GM12872 (cell line): Measurements from ENCODE around the gene S100A6.

ENCODE experiments used
- TF ChIP-seq, protein P1 (sequence below): IDR thresholded peaks from 3 replicates; pipeline ENCODE4 v1.5.1; 2011; ENCODE audit warnings: low read depth, mild to moderate bottlenecking, low read length, moderate library complexity; ENCODE audit not compliant: insufficient read depth

Gene S100A6

DNA sequence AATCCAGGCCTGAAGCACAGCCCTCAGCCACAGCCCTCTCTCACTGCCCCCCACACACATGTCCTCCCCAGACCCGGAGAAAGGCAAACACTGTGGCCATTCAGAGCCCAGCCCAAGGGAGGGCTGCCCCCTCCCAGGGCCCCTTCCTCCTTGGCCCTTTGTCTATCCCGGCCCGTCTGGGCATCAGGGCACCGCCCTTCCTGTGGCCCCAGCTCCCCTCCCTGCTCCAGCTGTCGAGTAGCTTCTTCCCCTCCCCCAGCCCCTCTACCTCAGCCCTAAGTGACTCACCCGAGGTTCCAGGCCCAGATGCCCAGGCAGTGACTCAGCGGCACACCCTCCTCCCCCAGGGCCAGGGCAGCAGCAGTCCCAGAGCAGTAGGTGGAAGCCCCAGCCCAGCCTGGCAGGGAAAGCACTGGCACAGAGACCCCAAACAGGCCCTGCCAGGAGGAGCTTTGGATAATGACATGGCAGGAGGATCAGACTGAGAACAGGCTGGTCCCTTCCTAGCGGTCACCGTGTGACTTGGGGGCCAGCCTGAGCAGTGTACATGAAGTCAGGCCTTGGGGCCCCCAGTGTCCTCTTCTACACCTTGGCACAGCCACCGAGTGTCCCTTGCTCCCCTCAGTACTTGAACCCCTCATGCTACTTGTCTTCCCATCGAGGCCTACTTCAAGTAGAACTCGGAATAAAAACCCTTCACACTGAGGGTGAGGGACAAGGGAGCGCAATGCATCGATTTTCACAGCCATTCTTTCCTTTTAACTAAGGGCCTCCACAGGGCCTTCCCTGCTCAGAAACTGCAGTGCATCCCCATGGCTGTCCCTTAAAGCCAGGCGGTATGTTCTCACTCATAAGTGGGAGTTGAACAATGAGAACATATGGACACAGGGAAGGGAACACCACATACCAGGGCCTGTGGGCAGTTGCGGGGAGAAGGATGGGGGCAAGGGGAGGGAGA, 30.9 kb upstream of the S100A6 start:
- TF ChIP-seq, protein P1, sequence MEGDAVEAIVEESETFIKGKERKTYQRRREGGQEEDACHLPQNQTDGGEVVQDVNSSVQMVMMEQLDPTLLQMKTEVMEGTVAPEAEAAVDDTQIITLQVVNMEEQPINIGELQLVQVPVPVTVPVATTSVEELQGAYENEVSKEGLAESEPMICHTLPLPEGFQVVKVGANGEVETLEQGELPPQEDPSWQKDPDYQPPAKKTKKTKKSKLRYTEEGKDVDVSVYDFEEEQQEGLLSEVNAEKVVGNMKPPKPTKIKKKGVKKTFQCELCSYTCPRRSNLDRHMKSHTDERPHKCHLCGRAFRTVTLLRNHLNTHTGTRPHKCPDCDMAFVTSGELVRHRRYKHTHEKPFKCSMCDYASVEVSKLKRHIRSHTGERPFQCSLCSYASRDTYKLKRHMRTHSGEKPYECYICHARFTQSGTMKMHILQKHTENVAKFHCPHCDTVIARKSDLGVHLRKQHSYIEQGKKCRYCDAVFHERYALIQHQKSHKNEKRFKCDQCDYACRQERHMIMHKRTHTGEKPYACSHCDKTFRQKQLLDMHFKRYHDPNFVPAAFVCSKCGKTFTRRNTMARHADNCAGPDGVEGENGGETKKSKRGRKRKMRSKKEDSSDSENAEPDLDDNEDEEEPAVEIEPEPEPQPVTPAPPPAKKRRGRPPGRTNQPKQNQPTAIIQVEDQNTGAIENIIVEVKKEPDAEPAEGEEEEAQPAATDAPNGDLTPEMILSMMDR = no peak

DNA sequence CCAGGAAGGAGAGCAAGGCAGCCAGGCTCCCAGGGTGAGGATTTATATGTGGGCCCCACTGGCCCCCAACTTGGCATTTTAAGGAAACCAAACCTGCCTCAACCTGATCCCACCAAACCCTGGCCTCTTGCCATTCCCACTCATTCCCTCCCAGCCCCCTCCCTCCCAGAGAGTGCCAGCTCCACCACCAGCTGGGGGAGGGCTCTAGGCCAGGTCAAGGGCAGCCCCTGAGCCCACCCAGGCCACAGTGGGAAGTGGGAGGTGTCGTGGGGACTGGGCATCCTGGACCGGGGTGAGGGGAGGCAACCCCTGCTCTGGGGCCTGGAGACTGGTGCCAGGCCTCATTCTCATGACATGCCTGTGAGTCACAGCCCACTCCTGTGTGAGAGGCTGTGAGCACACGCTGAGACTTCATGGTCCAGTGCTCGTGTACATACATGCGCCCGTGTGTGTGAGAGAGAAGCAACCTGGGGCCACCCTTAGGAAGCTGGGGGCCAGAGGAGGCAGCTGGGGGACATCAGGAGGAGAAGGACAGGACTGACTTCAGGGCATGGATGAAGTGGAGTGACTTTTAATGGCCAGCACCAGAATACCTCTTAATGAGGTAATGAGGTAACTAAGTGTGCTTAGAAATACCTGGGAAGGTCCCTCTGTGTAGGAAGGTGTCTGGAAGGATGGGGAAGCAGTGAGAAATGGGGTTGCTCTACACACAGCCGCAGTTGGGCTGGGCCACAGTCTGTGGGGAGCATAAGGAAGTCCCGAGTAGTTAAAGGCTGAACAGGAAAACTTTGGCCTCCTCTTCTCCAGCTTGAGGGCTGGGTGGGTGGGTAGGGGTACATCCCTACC, 30.0 kb upstream of the S100A6 start, which contains the start of gene S100A2:
Gene S100A2, minus strand, starts transcription at position 316 of the 846 bp plus-strand sequence. CDS start 1,967 bp downstream, outside the sequence.
- TF ChIP-seq, protein P1 = no peak

DNA sequence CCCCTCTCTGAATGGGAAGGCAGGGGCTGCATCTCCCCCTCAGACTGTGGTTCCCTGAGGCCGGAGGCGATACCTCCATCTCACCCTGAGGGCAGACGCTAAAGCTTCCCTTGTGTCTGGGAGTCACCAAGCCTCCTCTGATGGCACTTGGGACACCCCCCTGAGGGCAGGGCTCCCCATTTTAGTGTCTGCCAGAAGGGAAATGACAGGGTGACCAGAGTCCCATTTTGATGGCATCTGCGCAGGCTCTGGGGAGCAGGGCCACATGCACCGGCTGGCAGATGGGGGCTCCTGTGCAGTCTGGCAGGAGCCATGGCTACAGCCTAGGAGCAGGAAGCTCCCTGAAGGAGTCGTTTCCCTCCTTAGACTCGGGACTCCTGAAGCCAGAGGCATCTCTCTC, 28.2 kb upstream of the S100A6 start:
- TF ChIP-seq, protein P1 = no peak

DNA sequence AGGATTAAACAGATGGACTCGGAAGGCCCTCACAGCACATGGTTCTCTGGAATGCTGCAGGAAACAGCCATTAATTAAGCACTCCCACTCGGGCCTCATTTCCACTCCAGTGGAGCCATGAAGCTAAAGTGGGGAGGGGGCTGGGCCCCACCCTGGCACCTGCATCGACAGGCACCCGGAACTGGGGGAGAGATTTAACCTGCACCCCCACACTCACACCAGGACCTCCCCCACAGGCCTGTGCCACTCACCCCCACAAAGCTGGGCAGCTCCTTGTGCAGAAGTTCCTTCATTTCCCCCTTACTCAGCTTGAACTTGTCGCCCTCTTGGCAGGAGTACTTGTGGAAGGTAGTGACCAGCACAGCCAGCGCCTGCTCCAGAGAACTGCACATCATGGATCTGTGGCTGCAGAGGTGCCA, 27.7 kb upstream of the S100A6 start:
- TF ChIP-seq, protein P1 = no peak

DNA sequence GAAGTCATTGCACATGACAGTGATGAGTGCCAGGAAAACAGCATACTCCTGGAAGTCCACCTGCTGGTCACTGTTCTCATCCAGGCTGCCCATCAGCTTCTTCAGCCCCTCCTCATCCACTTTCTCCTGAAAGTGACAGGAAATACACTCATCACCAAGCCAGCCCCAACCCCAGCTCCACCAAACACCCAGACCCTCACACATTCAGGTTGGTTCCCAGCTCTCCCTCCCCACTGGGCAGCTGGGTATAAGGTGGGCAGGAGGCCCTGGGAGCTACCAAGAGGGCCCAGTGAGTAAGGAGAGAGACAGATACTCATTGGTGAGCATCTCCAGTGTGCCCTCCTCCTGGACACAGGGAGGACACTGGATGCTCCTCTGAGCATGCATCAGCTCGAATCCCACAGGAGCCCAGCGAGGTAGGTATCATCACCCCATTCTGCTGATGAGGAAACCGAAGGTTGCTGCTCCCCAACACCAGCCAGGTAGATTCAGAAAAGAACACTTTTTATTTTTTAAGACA, 25.7 kb upstream of the S100A6 start:
- TF ChIP-seq, protein P1 = no peak

DNA sequence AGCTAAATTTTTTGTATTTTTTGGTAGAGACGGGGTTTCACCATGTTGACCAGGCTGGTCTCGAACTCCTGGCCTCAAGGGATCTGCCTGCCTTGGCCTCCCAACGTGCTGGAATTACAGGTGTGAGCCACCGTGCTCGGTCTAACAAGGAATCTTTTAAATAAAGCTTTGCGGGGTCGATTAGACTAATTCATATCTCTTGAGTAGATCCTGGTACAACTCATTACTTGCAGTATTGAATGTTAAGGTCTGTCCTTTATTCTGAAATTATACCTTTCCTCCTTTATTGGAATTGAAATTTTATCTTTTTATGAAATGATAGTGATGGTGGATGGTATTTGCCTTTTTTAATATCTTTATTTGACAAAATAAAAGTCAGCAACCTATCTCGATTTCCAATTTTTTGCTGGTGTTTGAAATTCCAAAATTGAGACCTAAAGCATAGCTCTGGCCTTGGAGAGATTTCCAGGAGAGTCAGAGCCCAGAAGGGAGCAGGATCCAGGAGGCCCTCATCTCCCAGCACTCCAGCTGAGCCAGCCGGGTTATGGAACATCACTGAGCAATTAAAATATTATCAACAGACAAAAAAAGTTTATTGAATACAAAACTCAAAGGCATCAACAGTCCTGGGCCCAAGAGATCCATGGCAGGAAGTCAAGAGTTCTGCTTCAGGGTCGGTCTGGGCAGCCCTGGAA, 25.1 kb upstream of the S100A6 start:
- TF ChIP-seq, protein P1 = no peak
